OCI-LY7 (cell line): ENCODE data around the gene UNC5B. TPM values are rescaled to one million over a fixed set of nuclear protein-coding genes. Genes with fewer than 3 reads are reported as not detected.

ENCODE experiments used
- BruUV-seq: library from RNA; stranded (reverse); fragments of 400-500 nt; replicated peaks from 2 replicates; lab custom pipeline; 2021; lab: Mats Ljungman, UMichigan
- CTCF ChIA-PET: fragments of 300-600 bp; sonication (Branson Sonifier 250); formaldehyde crosslinking; loops from one replicate; lab custom pipeline; 2022; ENCODE audit warnings: antibody characterized with exemption; ENCODE audit not compliant: unreplicated experiment; lab: Charles Lee
- POLR2A ChIA-PET: fragments of 300-600 bp; sonication (Branson Sonifier 250); formaldehyde crosslinking; loops from one replicate; lab custom pipeline; 2022; ENCODE audit warnings: antibody characterized with exemption; lab: Charles Lee
- DNase-seq: peaks from one replicate; pipeline ENCODE4 v3.0.0-alpha.2; 2015; ENCODE audit warnings: low spot score
- H2AFZ ChIP-seq: fragments of 200-600 bp; sonication (generic), shearing (Covaris generic); 2 replicates; pipeline ENCODE4 v1.6.1; 2014; ENCODE audit warnings: mild to moderate bottlenecking, antibody characterized with exemption, low read length, moderate library complexity
- H3K27ac ChIP-seq: fragments of 200-600 bp; sonication (generic); 2 replicates; pipeline ENCODE4 v1.5.1; 2014; ENCODE audit warnings: mixed run types, low read depth, mild to moderate bottlenecking, moderate library complexity, low read length, inconsistent platforms; ENCODE audit not compliant: poor library complexity, severe bottlenecking
- H3K36me3 ChIP-seq: fragments of 200-600 bp; sonication (generic); 2 replicates; pipeline ENCODE4 v1.6.1; 2014; ENCODE audit warnings: mild to moderate bottlenecking, antibody characterized with exemption, low read length, moderate library complexity, mixed read lengths; ENCODE audit not compliant: insufficient read depth
- H3K4me1 ChIP-seq: fragments of 200-600 bp; sonication (generic); 2 replicates; pipeline ENCODE4 v1.5.1; 2014; ENCODE audit warnings: mild to moderate bottlenecking, low read length; ENCODE audit not compliant: insufficient read depth, poor library complexity, severe bottlenecking
- H3K4me2 ChIP-seq: fragments of 200-600 bp; sonication (generic); 2 replicates; pipeline ENCODE4 v1.6.1; 2014; ENCODE audit warnings: mild to moderate bottlenecking, low read length
- H3K4me3 ChIP-seq: fragments of 200-600 bp; sonication (generic); 2 replicates; pipeline ENCODE4 v1.5.1; 2014; ENCODE audit warnings: mild to moderate bottlenecking, low read depth, low read length; ENCODE audit not compliant: poor library complexity, severe bottlenecking
- H3K79me2 ChIP-seq: fragments of 200-600 bp; sonication (generic); 2 replicates; pipeline ENCODE4 v1.6.1; 2016; ENCODE audit warnings: low read depth, mild to moderate bottlenecking, low read length, moderate library complexity, mixed read lengths; ENCODE audit not compliant: insufficient read depth
- H3K9me2 ChIP-seq: fragments of 200-600 bp; sonication (generic); 2 replicates; pipeline ENCODE4 v1.6.1; 2016; ENCODE audit warnings: mild to moderate bottlenecking, low read length, mixed read lengths; ENCODE audit not compliant: insufficient read depth
- H3K9me3 ChIP-seq: fragments of 200-600 bp; sonication (generic); 2 replicates; pipeline ENCODE4 v1.6.1; 2014; ENCODE audit warnings: mild to moderate bottlenecking, mixed run types, low read length, mixed read lengths
- H4K20me1 ChIP-seq: fragments of 200-600 bp; sonication (generic); 2 replicates; pipeline ENCODE4 v1.6.1; 2014; ENCODE audit warnings: mild to moderate bottlenecking, antibody characterized with exemption, low read length, moderate library complexity, mixed read lengths; ENCODE audit not compliant: insufficient read depth
- CTCF ChIP-seq: fragments of 200-600 bp; sonication (generic); conservative IDR thresholded peaks from 2 replicates; pipeline ENCODE4 v1.5.1; 2014; ENCODE audit warnings: mild to moderate bottlenecking, antibody characterized with exemption, low read length, moderate library complexity, mixed read lengths
- EZH2phosphoT487 ChIP-seq: fragments of 200-600 bp; sonication (generic); IDR thresholded peaks from 2 replicates; pipeline ENCODE4 v1.6.1; 2018; ENCODE audit warnings: low read depth, borderline replicate concordance, mild to moderate bottlenecking, mixed run types, antibody characterized with exemption, low read length, moderate library complexity, mixed read lengths
- intact Hi-C: fragments of 100-400 bp; cut with micrococcal nuclease; formaldehyde crosslinking; loops from one replicate; pipeline ENCODE4 v1.10.0; 2022; ENCODE audit not compliant: unreplicated experiment
- total RNA-seq, 2 experiments: library from RNA; depleted of rRNA in 1 of 2; stranded (reverse); fragments of >200 nt in 1 of 2; shearing (Covaris generic) in 1 of 2; gene quantifications; 2 replicates each; pipeline ENCODE4 v1.2.3, GENCODE V29; 2014 to 2022

Gene UNC5B
- total RNA-seq, 2 experiments from 2014 or later = not detected

- POLR2A ChIA-PET = no interaction called here
- DNase-seq = no peak
- no TSS peak for BruUV-seq
These were observed 89.1 kb downstream of the UNC5B start for GRCh38 chr10:71301371-71301916.

GRCh38 chr10:71302451-71302850 is 90.1 kb downstream of the UNC5B start:
- no peaks in the 10 kb centered on the region for H3K9me3 ChIP-seq
- H3K9me2 ChIP-seq = no peaks in the 10 kb centered on the region
- intact Hi-C loops = no loop called here
- no peaks in the 10 kb centered on the region for H3K79me2 ChIP-seq
- no peak overlapping the region for H3K4me3 ChIP-seq
- no TSS peak for BruUV-seq
- CTCF ChIA-PET = no interaction called here
- H3K36me3 ChIP-seq = no peaks in the 10 kb centered on the region
- POLR2A ChIA-PET = interaction anchor here (0.7 kb wide), 1 partner anchor 21 kb away, joined by 3 read pairs; no protein-coding TSS in a partner anchor
- TF ChIP-seq EZH2phosphoT487 (no peak), CTCF (no peak)
- H3K4me2 ChIP-seq = no peak overlapping the region
- H2AFZ ChIP-seq = no peak overlapping the region
- no peaks in the 10 kb centered on the region for H3K4me1 ChIP-seq
- H4K20me1 ChIP-seq = no peaks in the 10 kb centered on the region
- H3K27ac ChIP-seq = no peak overlapping the region
- no peak for DNase-seq

More at GRCh38 chr10:71301371-71301916, 89.1 kb downstream of the UNC5B start:
- Histone ChIP-seq H3K79me2 (no peaks in the 10 kb centered on the region), H3K36me3 (no peaks in the 10 kb centered on the region), H4K20me1 (no peaks in the 10 kb centered on the region), H3K4me3 (no peak overlapping the region), H3K9me2 (no peaks in the 10 kb centered on the region), H2AFZ (no peak overlapping the region), H3K9me3 (no peaks in the 10 kb centered on the region), H3K27ac (no peak overlapping the region), H3K4me2 (no peak overlapping the region), H3K4me1 (no peaks in the 10 kb centered on the region)
- intact Hi-C loops = no loop called here
- TF ChIP-seq CTCF = no peak
- no peak for TF ChIP-seq EZH2phosphoT487
- CTCF ChIA-PET = no interaction called here

- ChIA-PET POLR2A (interaction anchor here (0.7 kb wide), 1 partner anchor 20 kb away, joined by 3 read pairs; no protein-coding TSS in a partner anchor), CTCF (no interaction called here)
- intact Hi-C loops = no loop called here
- Histone ChIP-seq H3K4me2 (no peak overlapping the region), H3K27ac (no peak overlapping the region), H3K9me3 (no peaks in the 10 kb centered on the region), H3K4me1 (no peaks in the 10 kb centered on the region), H3K79me2 (no peaks in the 10 kb centered on the region), H3K4me3 (no peak overlapping the region), H4K20me1 (no peaks in the 10 kb centered on the region), H3K36me3 (no peaks in the 10 kb centered on the region), H3K9me2 (no peaks in the 10 kb centered on the region), H2AFZ (no peak overlapping the region)
- peak; percentile 79 for DNase-seq
- TF ChIP-seq EZH2phosphoT487 (no peak), CTCF (peak; percentile 78)
- BruUV-seq = no TSS peak
These were observed 90.7 kb downstream of the UNC5B start for GRCh38 chr10:71302874-71303568.
